Measurements from ENCODE around the gene LTBP1. TPM values are rescaled to one million over a fixed set of nuclear protein-coding genes. Genes with fewer than 3 reads are reported as not detected.
A peak's percentile ranks its signal among the peaks of the same experiment; 100 is the strongest.

LTBP1 gene
- total RNA-seq, 1 donor from 2014 or later = 102 TPM

GRCh38 chr2:33292981-33293595 lies 346.3 kb downstream of the LTBP1 start:
- TF ChIP-seq CTCF (IDR thresholded peaks at IDR 0.05) = no peak
- Mint-ChIP-seq H3K4me1 (ENCODE audit: unreplicated experiment) (peaks cover 46% of the 10 kb centered on the region), H3K27me3 (ENCODE audit: unreplicated experiment) (no peaks in the 10 kb centered on the region), H3K9me3 (ENCODE audit: unreplicated experiment) (no peaks in the 10 kb centered on the region), H3K36me3 (ENCODE audit: unreplicated experiment) (peaks cover 16% of the 10 kb centered on the region), H3K27ac (ENCODE audit: unreplicated experiment) (peak overlapping the region; percentile 90), H3K4me3 (ENCODE audit: unreplicated experiment) (peak overlapping the region; percentile 36)
- no peak for DNase-seq (ENCODE audit: extremely low spot score, unreplicated experiment)

- no peak for TF ChIP-seq CTCF (IDR thresholded peaks at IDR 0.05)
- Mint-ChIP-seq H3K27ac (ENCODE audit: unreplicated experiment) (no peak overlapping the region), H3K9me3 (ENCODE audit: unreplicated experiment) (no peaks in the 10 kb centered on the region), H3K4me1 (ENCODE audit: unreplicated experiment) (peaks cover 12% of the 10 kb centered on the region), H3K36me3 (ENCODE audit: unreplicated experiment) (peaks cover 18% of the 10 kb centered on the region), H3K4me3 (ENCODE audit: unreplicated experiment) (no peak overlapping the region), H3K27me3 (ENCODE audit: unreplicated experiment) (no peaks in the 10 kb centered on the region)
- no peak for DNase-seq (ENCODE audit: extremely low spot score, unreplicated experiment)
Measured at GRCh38 chr2:33298233-33298632, 351.5 kb downstream of the LTBP1 start.

- Mint-ChIP-seq H3K4me3 (ENCODE audit: unreplicated experiment) (no peak overlapping the region), H3K27me3 (ENCODE audit: unreplicated experiment) (no peaks in the 10 kb centered on the region)
Measured at GRCh38 chr2:33301355-33301754, 354.6 kb downstream of the LTBP1 start.

GRCh38 chr2:33302348-33302747 lies 355.6 kb downstream of the LTBP1 start:
- no peaks in the 10 kb centered on the region for H3K27me3 Mint-ChIP-seq (ENCODE audit: unreplicated experiment)
- no peak for DNase-seq (ENCODE audit: extremely low spot score, unreplicated experiment)
- TF ChIP-seq CTCF (IDR thresholded peaks at IDR 0.05) = no peak
- H3K36me3 Mint-ChIP-seq (ENCODE audit: unreplicated experiment) = peaks cover 29% of the 10 kb centered on the region
- H3K4me1 Mint-ChIP-seq (ENCODE audit: unreplicated experiment) = peaks cover 8% of the 10 kb centered on the region
- no peak overlapping the region for H3K4me3 Mint-ChIP-seq (ENCODE audit: unreplicated experiment)
- H3K9me3 Mint-ChIP-seq (ENCODE audit: unreplicated experiment) = no peaks in the 10 kb centered on the region
- H3K27ac Mint-ChIP-seq (ENCODE audit: unreplicated experiment) = no peak overlapping the region

More at GRCh38 chr2:33301355-33301754, 354.6 kb downstream of the LTBP1 start:
- Mint-ChIP-seq H3K4me1 (ENCODE audit: unreplicated experiment) (peaks cover 8% of the 10 kb centered on the region), H3K36me3 (ENCODE audit: unreplicated experiment) (peaks cover 26% of the 10 kb centered on the region), H3K27ac (ENCODE audit: unreplicated experiment) (no peak overlapping the region), H3K9me3 (ENCODE audit: unreplicated experiment) (no peaks in the 10 kb centered on the region)
- no peak for DNase-seq (ENCODE audit: extremely low spot score, unreplicated experiment)
- TF ChIP-seq CTCF (IDR thresholded peaks at IDR 0.05) = no peak

- Mint-ChIP-seq H3K4me3 (ENCODE audit: unreplicated experiment) (no peak overlapping the region), H3K27me3 (ENCODE audit: unreplicated experiment) (no peaks in the 10 kb centered on the region), H3K9me3 (ENCODE audit: unreplicated experiment) (no peaks in the 10 kb centered on the region), H3K4me1 (ENCODE audit: unreplicated experiment) (no peaks in the 10 kb centered on the region), H3K27ac (ENCODE audit: unreplicated experiment) (no peak overlapping the region), H3K36me3 (ENCODE audit: unreplicated experiment) (peaks cover 29% of the 10 kb centered on the region)
- DNase-seq (ENCODE audit: extremely low spot score, unreplicated experiment) = no peak
- TF ChIP-seq CTCF (IDR thresholded peaks at IDR 0.05) = no peak
Measured at GRCh38 chr2:33304032-33304864, 357.5 kb downstream of the LTBP1 start.

All from osteocyte (in vitro differentiated cells).